Mucosa of stomach (tissue), 1 donor: ENCODE data around the gene COL5A2.

Source experiments
- H3K27me3 ChIP-seq: one replicate; pipeline ENCODE4 v1.7.0; 2013; ENCODE audit warnings: mild to moderate bottlenecking, low read length; ENCODE audit not compliant: control insufficient read depth, insufficient read depth
- H3K36me3 ChIP-seq: one replicate; pipeline ENCODE4 v1.7.0; 2013; ENCODE audit warnings: low read length; ENCODE audit not compliant: control insufficient read depth, insufficient read depth
- H3K4me1 ChIP-seq: one replicate; pipeline ENCODE4 v1.7.0; 2013; ENCODE audit warnings: mild to moderate bottlenecking, low read length; ENCODE audit not compliant: control insufficient read depth, insufficient read depth
- H3K4me3 ChIP-seq: one replicate; pipeline ENCODE4 v1.7.0; 2013; ENCODE audit warnings: low read length
- H3K9ac ChIP-seq: one replicate; pipeline ENCODE4 v1.7.0; 2013; ENCODE audit warnings: mild to moderate bottlenecking, low read length, moderate library complexity
- H3K9me3 ChIP-seq: one replicate; pipeline ENCODE4 v1.7.0; 2013; ENCODE audit warnings: mild to moderate bottlenecking, low read length, moderate library complexity; ENCODE audit not compliant: control insufficient read depth
- donor health status: Pancreatic carcinoma.

The COL5A2 gene

GRCh38 chr2:189022492-189022891, 157.1 kb downstream of the COL5A2 start:
- no peaks in the 10 kb centered on the region for H3K36me3 ChIP-seq
- no peaks in the 10 kb centered on the region for H3K9me3 ChIP-seq
- no peaks in the 10 kb centered on the region for H3K27me3 ChIP-seq
- H3K9ac ChIP-seq, result no peak overlapping the region
- no peaks in the 10 kb centered on the region for H3K4me1 ChIP-seq
- no peak overlapping the region for H3K4me3 ChIP-seq

GRCh38 chr2:189022053-189022481, 157.5 kb downstream of the COL5A2 start:
- Histone ChIP-seq H3K36me3 (no peaks in the 10 kb centered on the region), H3K4me3 (no peak overlapping the region), H3K9ac (no peak overlapping the region), H3K9me3 (no peaks in the 10 kb centered on the region), H3K27me3 (no peaks in the 10 kb centered on the region), H3K4me1 (no peaks in the 10 kb centered on the region)

- Histone ChIP-seq H3K9me3 (no peaks in the 10 kb centered on the region), H3K4me3 (no peak overlapping the region), H3K4me1 (no peaks in the 10 kb centered on the region), H3K9ac (no peak overlapping the region), H3K27me3 (no peaks in the 10 kb centered on the region), H3K36me3 (no peaks in the 10 kb centered on the region)
Measured at GRCh38 chr2:189020179-189020578, 159.4 kb downstream of the COL5A2 start.

- H3K27me3 ChIP-seq, result no peaks in the 10 kb centered on the region
- H3K9me3 ChIP-seq, result no peaks in the 10 kb centered on the region
- H3K4me3 ChIP-seq, result no peak overlapping the region
- no peak overlapping the region for H3K9ac ChIP-seq
- H3K36me3 ChIP-seq, result no peaks in the 10 kb centered on the region
- H3K4me1 ChIP-seq, result no peaks in the 10 kb centered on the region
Measured at GRCh38 chr2:189018631-189019030, 160.9 kb downstream of the COL5A2 start.

- Histone ChIP-seq H3K27me3 (no peaks in the 10 kb centered on the region), H3K9me3 (no peaks in the 10 kb centered on the region), H3K36me3 (no peaks in the 10 kb centered on the region), H3K9ac (no peak overlapping the region), H3K4me1 (no peaks in the 10 kb centered on the region), H3K4me3 (no peak overlapping the region)
Measured at GRCh38 chr2:189016311-189016861, 163.2 kb downstream of the COL5A2 start.

GRCh38 chr2:189015359-189015758, 164.2 kb downstream of the COL5A2 start:
- Histone ChIP-seq H3K27me3 (no peaks in the 10 kb centered on the region), H3K4me3 (no peak overlapping the region), H3K4me1 (no peaks in the 10 kb centered on the region), H3K9me3 (no peaks in the 10 kb centered on the region), H3K9ac (no peak overlapping the region), H3K36me3 (no peaks in the 10 kb centered on the region)

- Histone ChIP-seq H3K27me3 (no peaks in the 10 kb centered on the region), H3K36me3 (no peaks in the 10 kb centered on the region), H3K4me1 (no peaks in the 10 kb centered on the region), H3K9me3 (no peaks in the 10 kb centered on the region), H3K9ac (no peak overlapping the region), H3K4me3 (no peak overlapping the region)
Measured at GRCh38 chr2:189014449-189015138, 165.0 kb downstream of the COL5A2 start.

GRCh38 chr2:189013671-189014448, 165.7 kb downstream of the COL5A2 start:
- Histone ChIP-seq H3K9ac (no peak overlapping the region), H3K4me1 (no peaks in the 10 kb centered on the region), H3K27me3 (no peaks in the 10 kb centered on the region), H3K36me3 (no peaks in the 10 kb centered on the region), H3K9me3 (no peaks in the 10 kb centered on the region), H3K4me3 (no peak overlapping the region)

GRCh38 chr2:189013031-189013430, 166.5 kb downstream of the COL5A2 start:
- H3K9me3 ChIP-seq, result no peaks in the 10 kb centered on the region
- no peaks in the 10 kb centered on the region for H3K4me1 ChIP-seq
- H3K36me3 ChIP-seq, result no peaks in the 10 kb centered on the region
- no peak overlapping the region for H3K9ac ChIP-seq
- no peaks in the 10 kb centered on the region for H3K27me3 ChIP-seq
- H3K4me3 ChIP-seq, result no peak overlapping the region

- Histone ChIP-seq H3K9ac (no peak overlapping the region), H3K27me3 (no peaks in the 10 kb centered on the region), H3K4me1 (no peaks in the 10 kb centered on the region), H3K4me3 (no peak overlapping the region), H3K9me3 (no peaks in the 10 kb centered on the region), H3K36me3 (no peaks in the 10 kb centered on the region)
Measured at GRCh38 chr2:189012351-189012750, 167.2 kb downstream of the COL5A2 start.

- Histone ChIP-seq H3K9me3 (no peaks in the 10 kb centered on the region), H3K4me1 (no peaks in the 10 kb centered on the region), H3K36me3 (no peaks in the 10 kb centered on the region), H3K9ac (no peak overlapping the region), H3K27me3 (no peaks in the 10 kb centered on the region), H3K4me3 (no peak overlapping the region)
Measured at GRCh38 chr2:189010536-189010935, 169.0 kb downstream of the COL5A2 start.

GRCh38 chr2:189008555-189009262, 170.9 kb downstream of the COL5A2 start:
- Histone ChIP-seq H3K36me3 (no peaks in the 10 kb centered on the region), H3K9ac (no peak overlapping the region), H3K4me3 (no peak overlapping the region), H3K27me3 (no peaks in the 10 kb centered on the region), H3K4me1 (no peaks in the 10 kb centered on the region), H3K9me3 (no peaks in the 10 kb centered on the region)
